ENCODE data around the gene ZMYND10.

ZMYND10 gene

GRCh38 chr3:50336452-50337174 is 8.9 kb downstream of the ZMYND10 start:
- DNase-seq, result no peak
- Mint-ChIP-seq H3K4me1 (ENCODE audit: low read depth in 2 of 2) (peaks cover 56 to 69% of the 10 kb centered on the region in 2 donors), H3K9me3 (no peaks in the 10 kb centered on the region), H3K36me3 (ENCODE audit: insufficient read depth) (peaks cover 87% of the 10 kb centered on the region), H3K27me3 (no peaks in the 10 kb centered on the region), H3K4me3 (peak overlapping the region; percentile 97), H3K27ac (peak overlapping the region; percentile 95 to 96)
- ATAC-seq (replicated peaks), result peak; percentile 28

GRCh38 chr3:50334339-50335075 is 11.0 kb downstream of the ZMYND10 start:
- no peak for DNase-seq
- Mint-ChIP-seq H3K27me3 (no peaks in the 10 kb centered on the region), H3K9me3 (no peaks in the 10 kb centered on the region), H3K36me3 (ENCODE audit: insufficient read depth) (peaks cover 92% of the 10 kb centered on the region), H3K4me1 (ENCODE audit: low read depth in 2 of 2) (peaks cover 48 to 56% of the 10 kb centered on the region in 2 donors), H3K27ac (peak overlapping the region; percentile 93 to 96), H3K4me3 (peak overlapping the region; percentile 68 to 97)
- ATAC-seq (replicated peaks), result no peak

GRCh38 chr3:50333744-50334328 is 11.7 kb downstream of the ZMYND10 start:
- Mint-ChIP-seq H3K27me3 (no peaks in the 10 kb centered on the region), H3K27ac (peak overlapping the region; percentile 93 to 96), H3K4me3 (peak overlapping the region; percentile 68 to 97), H3K4me1 (ENCODE audit: low read depth in 2 of 2) (peaks cover 41 to 49% of the 10 kb centered on the region in 2 donors), H3K36me3 (ENCODE audit: insufficient read depth) (peaks cover 92% of the 10 kb centered on the region), H3K9me3 (no peaks in the 10 kb centered on the region)
- no peak for DNase-seq
- no peak for ATAC-seq (replicated peaks)

GRCh38 chr3:50331364-50331907 is 14.1 kb downstream of the ZMYND10 start:
- H3K27me3 Mint-ChIP-seq, result no peaks in the 10 kb centered on the region
- H3K4me3 Mint-ChIP-seq, result no peak overlapping the region
- ATAC-seq (replicated peaks), result no peak
- DNase-seq, result no peak
- H3K9me3 Mint-ChIP-seq, result no peaks in the 10 kb centered on the region
- H3K4me1 Mint-ChIP-seq (ENCODE audit: low read depth in 2 of 2), result peaks cover 39% of the 10 kb centered on the region in 2 donors
- H3K36me3 Mint-ChIP-seq (ENCODE audit: insufficient read depth), result peaks cover 81% of the 10 kb centered on the region
- no peak overlapping the region for H3K27ac Mint-ChIP-seq

- H3K27me3 Mint-ChIP-seq, result no peaks in the 10 kb centered on the region
- H3K36me3 Mint-ChIP-seq (ENCODE audit: insufficient read depth), result peaks cover 70% of the 10 kb centered on the region
- no peak overlapping the region for H3K4me3 Mint-ChIP-seq
- peak overlapping the region in 1 of 2 donors; percentile 59 for H3K27ac Mint-ChIP-seq
- no peak for ATAC-seq (replicated peaks)
- DNase-seq, result no peak
- H3K4me1 Mint-ChIP-seq (ENCODE audit: low read depth in 2 of 2), result peaks cover 28% of the 10 kb centered on the region in 2 donors
- H3K9me3 Mint-ChIP-seq, result no peaks in the 10 kb centered on the region
Measured at GRCh38 chr3:50330330-50330729, 15.2 kb downstream of the ZMYND10 start.

- H3K4me3 Mint-ChIP-seq, result peak within 1 kb of the TSS; percentile 80 to 88
- peak; percentile 92 for DNase-seq
Measured at GRCh38 chr3:50327943-50328691, 17.4 kb downstream of the ZMYND10 start, which contains the start of gene TUSC2. Gene TUSC2 (minus strand): TSS chr3:50328223. CDS start chr3:50328099, 124 bp downstream.

GRCh38 chr3:50327129-50327528 is 18.4 kb downstream of the ZMYND10 start:
- DNase-seq, result no peak
- no peaks in the 10 kb centered on the region for H3K9me3 Mint-ChIP-seq
- peak overlapping the region; percentile 80 to 88 for H3K4me3 Mint-ChIP-seq
- H3K36me3 Mint-ChIP-seq (ENCODE audit: insufficient read depth), result peaks cover 46% of the 10 kb centered on the region
- H3K27me3 Mint-ChIP-seq, result no peaks in the 10 kb centered on the region
- H3K4me1 Mint-ChIP-seq (ENCODE audit: low read depth in 2 of 2), result peaks cover 14 to 22% of the 10 kb centered on the region in 2 donors
- ATAC-seq (replicated peaks), result no peak
- peak overlapping the region; percentile 84 to 94 for H3K27ac Mint-ChIP-seq

More at GRCh38 chr3:50327943-50328691, 17.4 kb downstream of the ZMYND10 start, which contains the start of gene TUSC2:
- peak; percentile 95 for ATAC-seq (replicated peaks)
- peaks cover 56% of the 10 kb centered on the region for H3K36me3 Mint-ChIP-seq (ENCODE audit: insufficient read depth)
- no peaks in the 10 kb centered on the region for H3K27me3 Mint-ChIP-seq
- no peaks in the 10 kb centered on the region for H3K9me3 Mint-ChIP-seq
- H3K27ac Mint-ChIP-seq, result peak within 1 kb of the TSS; percentile 84 to 94
- H3K4me1 Mint-ChIP-seq (ENCODE audit: low read depth in 2 of 2), result peaks cover 14 to 24% of the 10 kb centered on the region in 2 donors

GRCh38 chr3:50326182-50326541 is 19.4 kb downstream of the ZMYND10 start:
- peak overlapping the region in 1 of 2 donors; percentile 38 for H3K4me3 Mint-ChIP-seq
- no peak for ATAC-seq (replicated peaks)

GRCh38 chr3:50325497-50326181 is 19.9 kb downstream of the ZMYND10 start:
- H3K4me1 Mint-ChIP-seq (ENCODE audit: low read depth in 2 of 2), result peaks cover 16 to 23% of the 10 kb centered on the region in 2 donors
- ATAC-seq (replicated peaks) (no peak), DNase-seq (no peak)

More at GRCh38 chr3:50326182-50326541, 19.4 kb downstream of the ZMYND10 start:
- Mint-ChIP-seq H3K27ac (no peak overlapping the region), H3K4me1 (ENCODE audit: low read depth in 2 of 2) (peaks cover 14 to 22% of the 10 kb centered on the region in 2 donors), H3K9me3 (no peaks in the 10 kb centered on the region), H3K36me3 (ENCODE audit: insufficient read depth) (peaks cover 36% of the 10 kb centered on the region), H3K27me3 (no peaks in the 10 kb centered on the region)
- no peak for DNase-seq

GRCh38 chr3:50325113-50325480 is 20.4 kb downstream of the ZMYND10 start:
- H3K4me1 Mint-ChIP-seq (ENCODE audit: low read depth in 2 of 2), result peaks cover 22 to 26% of the 10 kb centered on the region in 2 donors
- DNase-seq (no peak), ATAC-seq (replicated peaks) (no peak)
- H3K27me3 Mint-ChIP-seq, result no peaks in the 10 kb centered on the region
- peak overlapping the region in 1 of 2 donors; percentile 76 for H3K27ac Mint-ChIP-seq
- no peaks in the 10 kb centered on the region for H3K9me3 Mint-ChIP-seq
- no peak overlapping the region for H3K4me3 Mint-ChIP-seq
- peaks cover 26% of the 10 kb centered on the region for H3K36me3 Mint-ChIP-seq (ENCODE audit: insufficient read depth)

More at GRCh38 chr3:50325497-50326181, 19.9 kb downstream of the ZMYND10 start:
- Mint-ChIP-seq H3K9me3 (no peaks in the 10 kb centered on the region), H3K36me3 (ENCODE audit: insufficient read depth) (peaks cover 31% of the 10 kb centered on the region), H3K27ac (peak overlapping the region in 1 of 2 donors; percentile 76), H3K4me3 (peak overlapping the region in 1 of 2 donors; percentile 8), H3K27me3 (no peaks in the 10 kb centered on the region)

- no peaks in the 10 kb centered on the region for H3K9me3 Mint-ChIP-seq
- H3K4me1 Mint-ChIP-seq (ENCODE audit: low read depth in 2 of 2), result peaks cover 25 to 29% of the 10 kb centered on the region in 2 donors
- H3K27ac Mint-ChIP-seq, result peak overlapping the region in 1 of 2 donors; percentile 76
- peaks cover 20% of the 10 kb centered on the region for H3K36me3 Mint-ChIP-seq (ENCODE audit: insufficient read depth)
- ATAC-seq (replicated peaks) (peak; percentile 25), DNase-seq (peak; percentile 50 to 64 (median 53))
- no peak overlapping the region for H3K4me3 Mint-ChIP-seq
- no peaks in the 10 kb centered on the region for H3K27me3 Mint-ChIP-seq
Measured at GRCh38 chr3:50324351-50325112, 21.0 kb downstream of the ZMYND10 start.
